K562 (cell line): Measurements from ENCODE around the gene THADA. TPM values are rescaled to one million over a fixed set of nuclear protein-coding genes. Genes with fewer than 3 reads are reported as not detected.
A peak's percentile ranks its signal among the peaks of the same experiment; 100 is the strongest.

Source experiments
- ATF1 ChIP-seq, 2 experiments: fragments of 450-650 bp in 1 of 2; IDR thresholded peaks; 2 replicates each; pipeline ENCODE4 v1.6.1; 2016; ENCODE audit warnings: missing compliant biosample characterization in 1 of 2, missing genetic modification characterization in 1 of 2
- CCNT2 ChIP-seq: IDR thresholded peaks from 2 replicates; pipeline ENCODE4 v1.6.1; 2011; ENCODE audit warnings: borderline replicate concordance, low read depth, mild to moderate bottlenecking, moderate library complexity, mixed read lengths, low read length; ENCODE audit not compliant: insufficient read length; ENCODE audit errors: extremely low read depth
- CHD1 ChIP-seq: fragments of 200-600 bp; sonication (generic); IDR thresholded peaks from one replicate; pipeline ENCODE4 v1.6.1; 2012; ENCODE audit warnings: mild to moderate bottlenecking, moderate library complexity, low read length, inconsistent platforms
- CLOCK ChIP-seq: fragments of 250-450 bp; sonication (Bioruptor Pico); IDR thresholded peaks from 2 replicates; pipeline ENCODE4 v1.4.0; 2020; ENCODE audit warnings: mild to moderate bottlenecking, moderate library complexity, borderline replicate concordance
- CTCF ChIP-seq, 3 experiments: IDR thresholded peaks in 2 of 3; conservative IDR thresholded peaks in 1 of 3; 2 replicates each; pipeline ENCODE4 v1.5.1; 2011 to 2012; ENCODE audit warnings: low read length in 3 of 3, mild to moderate bottlenecking in 3 of 3, control low read depth in 2 of 3, improper control_type of control experiment in 1 of 3, inconsistent platforms in 1 of 3, low read depth in 1 of 3, mixed read lengths in 1 of 3, moderate library complexity in 1 of 3; ENCODE audit not compliant: insufficient read depth in 2 of 3
- DLX4 ChIP-seq: fragments of 250-450 bp; sonication (Bioruptor Pico); IDR thresholded peaks from 2 replicates; pipeline ENCODE4 v1.6.1; 2021; ENCODE audit warnings: mild to moderate bottlenecking
- NCOA4 ChIP-seq: fragments of 450-650 bp; IDR thresholded peaks from 2 replicates; pipeline ENCODE4 v1.6.1; 2018; ENCODE audit warnings: mild to moderate bottlenecking; ENCODE audit not compliant: partially characterized antibody
- NCOR1 ChIP-seq: fragments of 450-650 bp; IDR thresholded peaks from 2 replicates; pipeline ENCODE4 v1.6.1; 2016; ENCODE audit warnings: mild to moderate bottlenecking, moderate library complexity
- NFATC3 ChIP-seq: fragments of 450-650 bp; IDR thresholded peaks from 2 replicates; pipeline ENCODE4 v1.6.1; 2017; ENCODE audit warnings: mild to moderate bottlenecking
- NR2C1 ChIP-seq, 2 experiments: fragments of 450-650 bp; IDR thresholded peaks; 2 replicates each; pipeline ENCODE4 v1.6.1; 2017; ENCODE audit warnings: mild to moderate bottlenecking in 2 of 2, antibody characterized with exemption in 1 of 2, inconsistent platforms in 1 of 2, missing compliant biosample characterization in 1 of 2, missing genetic modification characterization in 1 of 2
- NRF1 ChIP-seq, 2 experiments: fragments of 450-650 bp; IDR thresholded peaks in 1 of 2; conservative IDR thresholded peaks in 1 of 2; 2 replicates each; pipeline ENCODE4 v1.6.1; 2014; ENCODE audit warnings: mild to moderate bottlenecking in 2 of 2
- POLR2B ChIP-seq: fragments of 450-650 bp; IDR thresholded peaks from 2 replicates; pipeline ENCODE4 v1.6.1; 2018; ENCODE audit warnings: low read depth; ENCODE audit not compliant: partially characterized antibody
- SIN3B ChIP-seq: fragments of 450-650 bp; IDR thresholded peaks from 2 replicates; pipeline ENCODE4 v1.6.1; 2017; ENCODE audit warnings: low read depth, mild to moderate bottlenecking, moderate library complexity
- SP1 ChIP-seq: sonication (generic); formaldehyde crosslinking; IDR thresholded peaks from 2 replicates; pipeline ENCODE4 v1.8.1; 2022; ENCODE audit warnings: mild to moderate bottlenecking, missing genetic modification reagents
- VEZF1 ChIP-seq: fragments of 200-800 bp; sonication (Bioruptor generic); IDR thresholded peaks from 2 replicates; pipeline ENCODE4 v1.6.1; 2017; ENCODE audit warnings: missing genetic modification characterization, missing compliant biosample characterization
- ZNF134 ChIP-seq: fragments of 250-450 bp; sonication (Bioruptor Pico); conservative IDR thresholded peaks from 2 replicates; pipeline ENCODE4 v1.4.0; 2020
- ZNF277 ChIP-seq: fragments of 250-450 bp; sonication (Bioruptor Pico); IDR thresholded peaks from 2 replicates; pipeline ENCODE4 v1.8.0; 2022; ENCODE audit warnings: inconsistent platforms, mild to moderate bottlenecking, moderate library complexity, borderline replicate concordance
- polyA plus RNA-seq, 8 experiments: library from polyadenylated mRNA; depleted of rRNA in 4 of 8; stranded (reverse) in 5 of 8; unstranded in 3 of 8; fragments of >200 nt; fragmentation: Nextera tagmentation in 2 of 8; fragmentation: Illumina TruSeq in 1 of 8; extraction: Ambion mirVana in 2 of 8; extraction: Trizol in 1 of 8; gene quantifications; 2 replicates each; pipeline versions ENCODE4 v1.2.1 to v1.2.3, GENCODE V29; 2011 to 2014; ENCODE audit warnings: inconsistent platforms in 1 of 8, missing spikeins in 1 of 8
- total RNA-seq, 7 experiments: library from RNA; depleted of rRNA in 6 of 7; stranded (reverse); fragments of >200 nt in 6 of 7; fragmentation: Illumina TruSeq in 2 of 7; extraction: Trizol in 2 of 7; gene quantifications; 2 replicates each; pipeline versions ENCODE4 v1.2.1 to v1.2.3, GENCODE V29; 2011 to 2021; ENCODE audit warnings: low replicate concordance in 1 of 7

Gene THADA
- total and polyA plus RNA-seq, 9 of the 15 experiments (the other 6 are each of a cell fraction or from before 2014, with no cell fraction given), result 17.8 to 34.7 (median 31.9) TPM

GRCh38 chr2:43426305-43427031, 169.4 kb downstream of the THADA start (continued):
- TF ChIP-seq CTCF (IDR thresholded peaks at IDR 0.05 in 2 of 3, conservative IDR thresholded peaks at IDR 0.05 in 1 of 3; ENCODE audit: insufficient read depth in 2 of 3, low read depth in 1 of 3, low read length in 3 of 3) (no peak), POLR2B (no peak), SIN3B (no peak), ZNF277 (CRISPR knock-in tag) (no peak), VEZF1 (CRISPR knock-in tag) (peak; percentile 39), NCOA4 (no peak), CLOCK (CRISPR knock-in tag) (no peak), NR2C1 (IDR thresholded peaks at IDR 0.05) (no peak), NR2C1 (tag; IDR thresholded peaks at IDR 0.05) (0 out of 2 replicates have a peak, but pooled peaks have one; percentile 7), NRF1 (conservative IDR thresholded peaks at IDR 0.05 in 1 of 2, IDR thresholded peaks at IDR 0.05 in 1 of 2) (peak; percentile 81 to 84), ATF1 (CRISPR knock-in tag; IDR thresholded peaks at IDR 0.05) (no peak), ATF1 (tag; IDR thresholded peaks at IDR 0.05) (peak; percentile 36), DLX4 (CRISPR knock-in tag) (no peak), ZNF134 (no peak), CCNT2 (no peak), NFATC3 (no peak), CHD1 (no peak), NCOR1 (peak; percentile 76), SP1 (CRISPR knock-in tag) (no peak)
